Spleen (tissue), 7 donors: ENCODE measurements around the gene BANF2.

Experiments used
- POLR2A ChIP-seq, 3 donors: fragments of 450-650 bp; IDR thresholded peaks; one replicate each; pipeline ENCODE4 v1.5.1; 2017; ENCODE audit warnings: antibody characterized with exemption in 3 of 3, mild to moderate bottlenecking in 1 of 3
- POLR2AphosphoS5 ChIP-seq, 3 donors: sonication (generic); formaldehyde crosslinking; IDR thresholded peaks; one replicate each; pipeline ENCODE4 v1.5.1; 2017; ENCODE audit warnings: antibody characterized with exemption in 3 of 3
- TF ChIP-seq, protein P1 (sequence below), 11 experiments: fragments of 200-600 bp in 7 of 11; fragments of 450-650 bp in 4 of 11; sonication (generic) in 4 of 11; IDR thresholded peaks in 8 of 11; conservative IDR thresholded peaks in 3 of 11; 1 replicate in 7 of 11; 2 replicates in 4 of 11; pipeline versions ENCODE4 v1.4.0 to v1.8.0; 2016 to 2021; ENCODE audit warnings: antibody characterized with exemption in 11 of 11, inconsistent platforms in 4 of 11, mild to moderate bottlenecking in 1 of 11
- donor health status: DM: no; HTN: no; CAD: no; lungs with moderate emphysema.
- donor health status: DM: no; HTN: no; CAD: no.
- donor health status: DM: no; HTN: no; CAD: no.

DNA sequence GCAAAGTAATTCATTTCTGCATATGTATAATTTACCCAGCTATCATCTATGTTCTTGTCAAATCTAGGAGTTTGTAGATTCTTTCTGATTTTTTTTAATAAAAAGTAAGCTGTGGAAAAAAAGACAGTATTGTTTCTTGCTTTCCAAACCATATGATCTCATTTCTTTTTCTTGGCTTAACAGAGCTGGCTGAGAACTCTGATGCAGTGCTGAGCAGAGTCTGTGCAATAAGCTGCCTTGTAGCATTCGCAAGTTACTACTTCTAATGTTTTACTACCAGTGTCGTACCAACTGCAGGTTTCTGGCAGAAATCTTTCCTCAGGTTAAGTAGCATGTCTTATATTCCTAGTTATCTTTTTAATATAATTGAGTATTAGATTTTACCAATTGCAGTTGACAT, 33.3 kb upstream of the BANF2 start:
- TF ChIP-seq, protein P1, sequence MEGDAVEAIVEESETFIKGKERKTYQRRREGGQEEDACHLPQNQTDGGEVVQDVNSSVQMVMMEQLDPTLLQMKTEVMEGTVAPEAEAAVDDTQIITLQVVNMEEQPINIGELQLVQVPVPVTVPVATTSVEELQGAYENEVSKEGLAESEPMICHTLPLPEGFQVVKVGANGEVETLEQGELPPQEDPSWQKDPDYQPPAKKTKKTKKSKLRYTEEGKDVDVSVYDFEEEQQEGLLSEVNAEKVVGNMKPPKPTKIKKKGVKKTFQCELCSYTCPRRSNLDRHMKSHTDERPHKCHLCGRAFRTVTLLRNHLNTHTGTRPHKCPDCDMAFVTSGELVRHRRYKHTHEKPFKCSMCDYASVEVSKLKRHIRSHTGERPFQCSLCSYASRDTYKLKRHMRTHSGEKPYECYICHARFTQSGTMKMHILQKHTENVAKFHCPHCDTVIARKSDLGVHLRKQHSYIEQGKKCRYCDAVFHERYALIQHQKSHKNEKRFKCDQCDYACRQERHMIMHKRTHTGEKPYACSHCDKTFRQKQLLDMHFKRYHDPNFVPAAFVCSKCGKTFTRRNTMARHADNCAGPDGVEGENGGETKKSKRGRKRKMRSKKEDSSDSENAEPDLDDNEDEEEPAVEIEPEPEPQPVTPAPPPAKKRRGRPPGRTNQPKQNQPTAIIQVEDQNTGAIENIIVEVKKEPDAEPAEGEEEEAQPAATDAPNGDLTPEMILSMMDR (IDR thresholded peaks at IDR 0.05 in 8 of 11, conservative IDR thresholded peaks at IDR 0.05 in 3 of 11), result no peak
- TF ChIP-seq POLR2AphosphoS5 (IDR thresholded peaks at IDR 0.05) (no peak), POLR2A (IDR thresholded peaks at IDR 0.05) (no peak)
